Measurements from ENCODE around the gene HOXD9. TPM values are rescaled to one million over a fixed set of nuclear protein-coding genes. Genes with fewer than 3 reads are reported as not detected.

HOXD9 gene
- total and polyA plus RNA-seq, 5 donors from 2014 or later: not detected

GRCh38 chr2:176098366-176099158 is 24.0 kb upstream of the HOXD9 start:
- H3K36me3 Mint-ChIP-seq: no peaks in the 10 kb centered on the region
- H3K27me3 Mint-ChIP-seq: peaks cover 97% of the 10 kb centered on the region
- no peak for ATAC-seq (ENCODE audit: low read depth in 2 of 2)

GRCh38 chr2:176099159-176099727 is 23.3 kb upstream of the HOXD9 start:
- peaks cover 6 to 28% (median 20%) of the 10 kb centered on the region in 4 donors for H3K4me1 Mint-ChIP-seq
- H3K27me3 ChIP-seq (ENCODE audit: control insufficient read depth, insufficient read depth, low read length): peaks cover 60% of the 10 kb centered on the region
- H3K27me3 Mint-ChIP-seq: peaks cover 97% of the 10 kb centered on the region
- DNase-seq: no peak
- peaks cover 19% of the 10 kb centered on the region for H3K4me1 ChIP-seq (ENCODE audit: control insufficient read depth, insufficient read depth, low read length, poor library complexity, severe bottlenecking)
- H3K27ac ChIP-seq (ENCODE audit: insufficient read depth, low read length, poor library complexity, severe bottlenecking): no peak overlapping the region
- peak overlapping the region in 1 of 4 donors; percentile 58 for H3K4me3 Mint-ChIP-seq
- ATAC-seq (ENCODE audit: low read depth in 2 of 2): no peak
- peaks cover 0 to 17% (median 0%) of the 10 kb centered on the region in 7 donors for H3K9me3 Mint-ChIP-seq
- H3K36me3 Mint-ChIP-seq: no peaks in the 10 kb centered on the region
- peaks cover 5 to 19% of the 10 kb centered on the region in 2 experiments for H3K9me3 ChIP-seq (ENCODE audit: control insufficient read depth in 2 of 2, low read length in 2 of 2)
- H3K4me3 ChIP-seq (ENCODE audit: low read depth, low read length): no peak overlapping the region
- no peak overlapping the region for H3K27ac Mint-ChIP-seq
- no peaks in the 10 kb centered on the region for H3K36me3 ChIP-seq (ENCODE audit: control insufficient read depth, insufficient read depth, low read length)

More at GRCh38 chr2:176098366-176099158, 24.0 kb upstream of the HOXD9 start:
- H3K27me3 ChIP-seq (ENCODE audit: control insufficient read depth, insufficient read depth, low read length): peaks cover 65% of the 10 kb centered on the region
- H3K9me3 ChIP-seq (ENCODE audit: control insufficient read depth in 2 of 2, low read length in 2 of 2): peaks cover 6 to 21% of the 10 kb centered on the region in 2 experiments
- H3K4me3 Mint-ChIP-seq: peak overlapping the region in 1 of 4 donors; percentile 32
- H3K4me3 ChIP-seq (ENCODE audit: low read depth, low read length): no peak overlapping the region
- no peaks in the 10 kb centered on the region for H3K36me3 ChIP-seq (ENCODE audit: control insufficient read depth, insufficient read depth, low read length)
- H3K27ac Mint-ChIP-seq: no peak overlapping the region
- H3K9me3 Mint-ChIP-seq: peaks cover 0 to 24% (median 2%) of the 10 kb centered on the region in 7 donors
- no peak for DNase-seq
- no peak overlapping the region for H3K27ac ChIP-seq (ENCODE audit: insufficient read depth, low read length, poor library complexity, severe bottlenecking)
- H3K4me1 ChIP-seq (ENCODE audit: control insufficient read depth, insufficient read depth, low read length, poor library complexity, severe bottlenecking): peaks cover 19% of the 10 kb centered on the region
- H3K4me1 Mint-ChIP-seq: peaks cover 10 to 34% (median 25%) of the 10 kb centered on the region in 4 donors

GRCh38 chr2:176099728-176100546 is 22.6 kb upstream of the HOXD9 start, which contains the start of gene HOXD12:
TSS of gene HOXD12 (plus strand) at chr2:176099795. CDS start at chr2:176099802, 7 bp downstream.
- Mint-ChIP-seq H3K27ac (no peak within 1 kb of the TSS), H3K36me3 (no peaks in the 10 kb centered on the region), H3K9me3 (peaks cover 0 to 13% (median 0%) of the 10 kb centered on the region in 7 donors), H3K27me3 (peaks cover 97% of the 10 kb centered on the region), H3K4me1 (peaks cover 6 to 29% (median 20%) of the 10 kb centered on the region in 4 donors), H3K4me3 (peak within 1 kb of the TSS in 2 of 4 donors; percentile 13 to 58)
- H3K36me3 ChIP-seq (ENCODE audit: control insufficient read depth, insufficient read depth, low read length): no peaks in the 10 kb centered on the region
- no peak within 1 kb of the TSS for H3K27ac ChIP-seq (ENCODE audit: insufficient read depth, low read length, poor library complexity, severe bottlenecking)
- ATAC-seq (ENCODE audit: low read depth in 2 of 2) (no peak), DNase-seq (no peak)
- H3K27me3 ChIP-seq (ENCODE audit: control insufficient read depth, insufficient read depth, low read length): peaks cover 53% of the 10 kb centered on the region
- no peak within 1 kb of the TSS for H3K4me3 ChIP-seq (ENCODE audit: low read depth, low read length)
- H3K4me1 ChIP-seq (ENCODE audit: control insufficient read depth, insufficient read depth, low read length, poor library complexity, severe bottlenecking): peaks cover 19% of the 10 kb centered on the region
- peaks cover 3 to 15% of the 10 kb centered on the region in 2 experiments for H3K9me3 ChIP-seq (ENCODE audit: control insufficient read depth in 2 of 2, low read length in 2 of 2)

GRCh38 chr2:176100547-176101140 is 21.9 kb upstream of the HOXD9 start:
- peaks cover 19% of the 10 kb centered on the region for H3K4me1 ChIP-seq (ENCODE audit: control insufficient read depth, insufficient read depth, low read length, poor library complexity, severe bottlenecking)
- no peaks in the 10 kb centered on the region for H3K36me3 ChIP-seq (ENCODE audit: control insufficient read depth, insufficient read depth, low read length)
- peaks cover 6 to 34% (median 20%) of the 10 kb centered on the region in 4 donors for H3K4me1 Mint-ChIP-seq
- no peak overlapping the region for H3K27ac ChIP-seq (ENCODE audit: insufficient read depth, low read length, poor library complexity, severe bottlenecking)
- no peak overlapping the region for H3K4me3 ChIP-seq (ENCODE audit: low read depth, low read length)
- H3K4me3 Mint-ChIP-seq: peak overlapping the region in 1 of 4 donors; percentile 46
- H3K9me3 Mint-ChIP-seq: peaks cover 0 to 13% (median 0%) of the 10 kb centered on the region in 7 donors
- no peak overlapping the region for H3K27ac Mint-ChIP-seq
- ATAC-seq (ENCODE audit: low read depth in 2 of 2) (no peak), DNase-seq (no peak)
- peaks cover 2 to 8% of the 10 kb centered on the region in 2 experiments for H3K9me3 ChIP-seq (ENCODE audit: control insufficient read depth in 2 of 2, low read length in 2 of 2)
- H3K27me3 ChIP-seq (ENCODE audit: control insufficient read depth, insufficient read depth, low read length): peaks cover 46% of the 10 kb centered on the region
- H3K36me3 Mint-ChIP-seq: no peaks in the 10 kb centered on the region
- H3K27me3 Mint-ChIP-seq: peaks cover 97% of the 10 kb centered on the region

GRCh38 chr2:176101216-176101830 is 21.2 kb upstream of the HOXD9 start:
- H3K4me1 ChIP-seq (ENCODE audit: control insufficient read depth, insufficient read depth, low read length, poor library complexity, severe bottlenecking): peaks cover 17% of the 10 kb centered on the region
- Mint-ChIP-seq H3K4me3 (peak overlapping the region in 1 of 4 donors; percentile 46), H3K9me3 (peaks cover 0 to 14% (median 0%) of the 10 kb centered on the region in 7 donors), H3K27me3 (peaks cover 97% of the 10 kb centered on the region), H3K4me1 (peaks cover 5 to 36% (median 24%) of the 10 kb centered on the region in 4 donors), H3K36me3 (no peaks in the 10 kb centered on the region), H3K27ac (no peak overlapping the region)
- peaks cover 45% of the 10 kb centered on the region for H3K27me3 ChIP-seq (ENCODE audit: control insufficient read depth, insufficient read depth, low read length)
- DNase-seq (no peak), ATAC-seq (ENCODE audit: low read depth in 2 of 2) (no peak)
- H3K9me3 ChIP-seq (ENCODE audit: control insufficient read depth in 2 of 2, low read length in 2 of 2): peaks cover 0 to 4% of the 10 kb centered on the region in 2 experiments
- no peak overlapping the region for H3K27ac ChIP-seq (ENCODE audit: insufficient read depth, low read length, poor library complexity, severe bottlenecking)
- no peak overlapping the region for H3K4me3 ChIP-seq (ENCODE audit: low read depth, low read length)
- no peaks in the 10 kb centered on the region for H3K36me3 ChIP-seq (ENCODE audit: control insufficient read depth, insufficient read depth, low read length)

GRCh38 chr2:176101842-176102241 is 20.7 kb upstream of the HOXD9 start:
- Histone ChIP-seq H3K4me3 (ENCODE audit: low read depth, low read length) (no peak overlapping the region), H3K4me1 (ENCODE audit: control insufficient read depth, insufficient read depth, low read length, poor library complexity, severe bottlenecking) (peaks cover 16% of the 10 kb centered on the region), H3K27ac (ENCODE audit: insufficient read depth, low read length, poor library complexity, severe bottlenecking) (no peak overlapping the region), H3K36me3 (ENCODE audit: control insufficient read depth, insufficient read depth, low read length) (no peaks in the 10 kb centered on the region), H3K27me3 (ENCODE audit: control insufficient read depth, insufficient read depth, low read length) (peaks cover 40% of the 10 kb centered on the region), H3K9me3 (ENCODE audit: control insufficient read depth in 2 of 2, low read length in 2 of 2) (no peaks in the 10 kb centered on the region)
- peaks cover 0 to 33% (median 20%) of the 10 kb centered on the region in 4 donors for H3K4me1 Mint-ChIP-seq
- DNase-seq (no peak), ATAC-seq (ENCODE audit: low read depth in 2 of 2) (no peak)
- peak overlapping the region in 2 of 4 donors; percentile 12 to 76 for H3K4me3 Mint-ChIP-seq
- H3K36me3 Mint-ChIP-seq: no peaks in the 10 kb centered on the region
- H3K27ac Mint-ChIP-seq: no peak overlapping the region
- H3K9me3 Mint-ChIP-seq: peaks cover 0 to 11% (median 0%) of the 10 kb centered on the region in 7 donors
- peaks cover 95% of the 10 kb centered on the region for H3K27me3 Mint-ChIP-seq
